Measurements from ENCODE around the gene DCAF11.
A peak's percentile ranks its signal among the peaks of the same experiment; 100 is the strongest.

DCAF11 gene

DNA sequence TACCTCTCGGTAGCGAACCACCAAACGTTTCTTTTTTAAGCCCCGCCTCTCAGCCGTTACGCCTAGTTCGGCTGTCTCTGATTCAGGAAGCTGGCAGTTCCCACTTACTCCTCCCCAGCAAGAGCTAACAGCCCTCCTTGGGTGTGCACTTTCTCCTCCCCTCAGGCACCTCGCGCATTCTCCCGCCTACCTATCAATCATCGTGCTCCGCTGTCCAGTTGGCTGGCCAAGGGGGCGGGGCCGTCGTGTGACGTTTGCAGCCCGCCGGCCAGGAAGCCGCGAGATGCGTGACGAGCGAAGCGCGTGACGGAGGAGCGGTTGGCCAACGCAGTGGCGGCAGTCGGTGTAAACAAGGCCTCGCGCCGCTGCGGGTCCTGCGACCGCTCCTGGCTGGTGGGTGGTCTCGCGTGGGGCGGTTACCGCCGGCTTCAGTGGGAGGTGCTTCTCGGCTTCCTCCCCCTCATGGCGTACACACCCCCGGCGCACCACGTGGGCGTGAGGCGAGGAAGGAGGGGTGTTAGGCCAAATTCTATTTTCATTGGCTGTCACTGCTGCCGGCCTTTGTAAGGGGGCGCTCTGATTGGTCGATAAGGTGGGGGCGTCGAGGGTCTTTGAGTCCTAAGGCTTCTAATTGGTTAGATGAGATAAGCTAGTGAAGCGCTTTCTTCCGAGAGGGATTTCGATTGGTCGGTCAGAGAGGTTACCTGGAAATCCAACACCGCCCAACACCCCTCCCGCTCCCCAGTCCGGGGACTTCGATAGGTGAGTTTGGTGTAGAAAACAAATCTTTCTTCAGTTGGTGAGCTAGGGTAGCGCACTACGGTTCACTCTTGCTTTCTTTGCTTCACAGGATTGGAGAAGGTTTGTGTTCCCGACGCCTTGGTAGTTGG, at the start of gene DCAF11, which contains the start of gene NRL:
TSS of gene DCAF11 (plus strand) at position 246 of the 890 bp plus-strand sequence. CDS start 818 bp downstream, outside the sequence.
TSS of gene NRL (minus strand) at position 418 of the 890 bp plus-strand sequence. CDS start 32,101 bp downstream, outside the sequence.
- peak; percentile 100 for DNase-seq

DNA sequence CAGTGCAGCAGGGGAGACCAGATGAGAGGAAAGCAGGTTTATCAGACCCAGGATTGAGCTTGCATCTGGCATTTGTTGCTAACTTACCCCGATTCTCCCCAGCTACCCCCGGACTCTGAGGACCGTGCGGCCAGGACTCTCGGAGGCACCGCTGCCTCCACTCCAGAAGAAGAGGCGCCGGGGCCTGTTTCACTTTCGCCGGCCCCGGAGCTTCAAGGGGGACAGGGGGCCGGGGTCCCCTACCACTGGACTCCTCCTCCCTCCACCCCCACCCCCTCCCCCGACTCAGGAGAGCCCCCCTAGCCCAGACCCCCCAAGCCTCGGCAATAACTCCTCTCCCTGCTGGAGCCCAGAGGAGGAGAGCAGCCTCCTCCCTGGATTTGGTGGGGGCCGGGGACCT, 49.7 kb upstream of the DCAF11 start:
- no peak for DNase-seq

DNA sequence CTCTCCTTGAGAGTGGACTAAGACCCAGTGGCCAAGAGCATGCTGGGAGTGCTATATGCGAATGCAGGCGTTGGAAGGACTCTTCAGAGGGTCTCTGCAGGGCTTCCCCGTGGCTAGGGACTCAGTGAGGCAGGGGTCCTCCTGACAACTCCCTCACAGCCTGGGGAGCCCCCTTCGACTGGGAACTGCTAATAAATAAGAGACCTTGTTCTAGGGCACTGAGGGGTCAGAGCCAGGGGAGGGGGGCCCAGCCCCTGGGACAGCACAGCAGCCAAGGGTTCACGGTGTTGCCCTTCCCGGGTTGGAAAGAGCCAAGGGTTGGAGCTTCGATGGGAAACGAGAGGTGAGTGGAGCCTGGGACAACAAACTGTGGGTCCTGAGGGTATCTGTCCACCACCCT, 49.2 kb upstream of the DCAF11 start:
- DNase-seq, result no peak

DNA sequence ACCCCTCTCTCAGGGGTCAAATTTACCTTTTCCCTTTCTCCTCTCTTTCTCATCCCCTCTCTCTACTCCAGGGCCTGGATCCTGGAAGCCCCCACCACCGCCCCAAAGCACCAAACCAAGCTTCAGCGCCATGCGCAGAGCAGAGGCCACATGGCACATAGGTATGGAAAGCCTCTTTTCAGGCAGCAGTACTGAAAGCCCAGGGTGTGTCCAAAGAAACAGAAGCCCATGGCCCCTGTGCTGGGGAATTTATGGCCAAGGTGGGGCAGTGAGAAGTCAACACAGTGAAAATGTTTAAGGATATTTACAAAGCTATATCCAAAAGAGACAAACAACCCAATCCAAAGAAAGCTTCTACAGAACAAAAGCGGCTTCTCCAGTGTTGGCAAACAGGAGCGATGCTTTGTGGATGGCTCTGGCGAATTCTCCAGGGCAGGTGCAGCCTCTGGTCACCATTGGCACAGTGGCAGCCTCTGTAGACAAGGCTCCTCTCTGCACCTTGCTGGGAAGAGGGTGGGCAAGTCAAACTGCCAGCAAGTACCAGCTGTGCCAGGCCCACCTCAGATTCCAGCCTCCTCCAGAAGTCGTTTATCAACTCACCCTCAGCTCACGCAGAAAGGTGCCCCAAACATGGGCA, 48.0 kb upstream of the DCAF11 start:
- DNase-seq, result no peak

GRCh38 chr14:24067133-24068082, 47.2 kb upstream of the DCAF11 start:
- no peak for DNase-seq

GRCh38 chr14:24068711-24069410, 45.7 kb upstream of the DCAF11 start:
- no peak for DNase-seq

DNA sequence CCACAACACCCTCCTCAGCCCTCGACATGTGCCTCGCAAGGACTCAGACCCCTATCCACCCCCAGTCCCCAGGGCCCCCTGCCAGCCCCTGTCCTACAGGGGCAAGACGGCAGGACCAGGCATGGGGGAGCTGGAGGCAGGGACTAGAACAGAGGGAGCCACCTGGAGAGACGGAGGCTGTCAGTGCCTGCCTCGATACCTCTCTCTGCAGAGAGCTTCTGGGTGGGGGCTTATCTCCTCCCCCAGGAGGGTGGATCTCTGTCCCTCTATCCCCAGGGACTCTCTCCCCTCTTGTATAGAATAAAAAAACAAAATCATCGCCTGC, 45.2 kb upstream of the DCAF11 start:
- DNase-seq, result no peak

- DNase-seq, result no peak
Observed at GRCh38 chr14:24070285-24071143, 44.1 kb upstream of the DCAF11 start.

DNA sequence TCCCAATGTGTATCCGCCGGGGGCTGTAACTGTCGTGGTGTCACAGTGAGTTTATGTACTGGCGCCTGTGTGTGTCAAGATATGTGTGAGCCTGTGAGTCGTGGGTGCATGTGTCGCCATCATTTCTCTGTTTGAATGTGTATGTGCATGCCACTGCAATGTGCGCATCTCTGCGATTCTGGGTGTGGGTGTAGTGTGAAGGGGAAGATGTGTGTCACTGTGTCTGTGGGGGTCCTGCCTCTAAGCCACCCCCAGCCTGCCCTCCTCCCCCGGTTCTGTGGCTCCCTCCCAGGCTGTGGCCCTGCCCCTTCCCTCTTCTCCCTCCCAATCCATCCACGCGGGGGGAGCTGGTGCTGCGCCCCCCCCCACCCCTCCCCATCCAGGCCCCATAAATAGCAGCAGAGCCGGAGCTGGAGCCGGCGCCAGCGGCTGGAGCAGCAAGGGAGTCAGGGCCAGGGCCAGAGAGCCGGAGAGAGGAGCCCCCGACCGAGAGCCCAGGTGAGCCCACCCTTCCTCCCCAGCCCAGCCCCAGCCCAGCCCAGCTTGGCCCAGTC, 43.4 kb upstream of the DCAF11 start, which contains the start of gene CPNE6:
TSS of gene CPNE6 (plus strand) at position 419 of the 554 bp plus-strand sequence. CDS start 1,375 bp downstream, outside the sequence.
- DNase-seq, result no peak

- DNase-seq, result no peak
Observed at GRCh38 chr14:24071836-24072430, 42.6 kb upstream of the DCAF11 start.

- no peak for DNase-seq
Observed at GRCh38 chr14:24072436-24072835, 42.1 kb upstream of the DCAF11 start.

DNA sequence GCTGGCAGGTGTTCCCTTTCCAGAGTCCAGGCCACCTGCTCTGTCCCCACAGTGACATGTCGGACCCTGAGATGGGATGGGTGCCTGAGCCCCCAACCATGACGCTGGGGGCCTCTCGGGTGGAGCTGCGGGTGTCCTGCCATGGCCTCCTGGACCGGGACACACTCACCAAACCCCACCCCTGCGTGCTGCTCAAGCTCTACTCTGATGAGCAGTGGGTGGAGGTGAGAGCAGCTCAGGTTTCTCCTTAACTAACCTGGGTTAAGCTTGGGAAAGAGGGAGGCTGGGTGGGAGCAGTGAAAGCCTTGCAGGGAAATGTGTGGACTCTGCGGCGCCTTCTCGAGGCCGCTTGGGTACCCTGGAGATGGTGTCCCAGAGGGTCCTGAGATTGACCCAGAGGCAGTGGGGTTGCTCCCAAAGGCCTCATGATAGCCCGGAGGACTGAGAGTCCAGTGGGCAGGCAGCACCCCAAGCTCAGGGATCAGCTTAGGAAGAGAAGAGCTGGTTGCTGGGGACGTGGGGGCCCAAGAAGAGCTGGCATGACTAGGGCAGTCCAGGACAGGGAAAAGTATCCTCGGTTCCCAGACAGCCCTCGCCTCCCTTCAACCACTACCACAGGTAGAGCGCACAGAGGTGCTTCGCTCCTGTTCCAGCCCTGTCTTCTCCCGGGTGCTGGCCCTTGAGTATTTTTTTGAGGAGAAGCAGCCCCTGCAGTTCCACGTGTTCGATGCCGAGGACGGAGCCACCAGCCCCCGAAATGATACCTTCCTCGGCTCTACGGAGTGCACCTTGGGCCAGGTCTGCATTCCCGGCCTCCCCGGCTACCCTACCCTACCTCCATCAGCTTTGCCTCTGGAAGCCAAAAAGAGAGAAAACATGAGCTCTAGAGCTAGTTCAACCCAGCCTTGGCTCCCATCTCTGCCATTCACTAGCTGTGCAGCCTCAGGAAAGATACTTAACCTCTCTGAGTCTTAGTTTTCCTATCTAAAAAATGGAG, 41.4 kb upstream of the DCAF11 start:
- no peak for DNase-seq

DNA sequence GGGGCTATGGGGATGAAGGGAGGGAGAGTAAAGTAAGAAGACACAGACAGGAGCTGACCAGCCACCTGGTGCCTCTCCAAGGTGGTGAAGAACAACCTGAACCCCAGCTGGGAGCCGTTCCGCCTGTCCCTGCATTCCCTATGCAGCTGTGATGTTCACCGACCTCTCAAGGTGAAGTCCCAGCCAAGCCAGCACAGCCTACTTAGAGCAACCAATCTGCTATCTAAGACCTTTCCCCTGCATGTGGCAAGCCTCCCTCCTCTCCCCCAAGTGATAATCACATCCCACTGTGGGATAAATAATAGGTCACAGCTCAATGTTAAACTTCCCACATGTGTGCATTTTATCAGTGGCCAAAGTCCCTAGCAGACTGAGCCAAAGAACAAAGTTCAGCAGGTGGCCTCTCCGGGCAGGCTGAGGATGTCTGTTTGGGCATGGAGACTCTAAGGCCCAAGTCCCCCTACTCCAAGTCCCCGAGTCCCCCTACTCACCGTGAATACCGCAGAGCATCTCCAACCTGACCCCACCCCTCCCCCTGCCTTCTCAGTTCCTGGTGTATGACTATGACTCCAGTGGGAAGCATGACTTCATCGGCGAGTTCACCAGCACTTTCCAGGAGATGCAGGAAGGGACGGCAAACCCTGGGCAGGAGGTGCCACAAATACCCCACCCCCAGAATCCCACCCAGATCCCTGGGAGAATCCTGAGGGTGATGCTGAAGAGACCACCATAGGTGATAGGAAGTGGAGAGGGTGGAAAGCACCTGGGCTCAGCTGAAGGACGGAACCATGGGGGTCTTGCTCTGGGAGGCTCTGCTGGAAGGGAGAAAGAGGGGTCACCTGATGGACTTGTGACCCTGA, 39.7 kb upstream of the DCAF11 start:
- DNase-seq, result no peak

DNA sequence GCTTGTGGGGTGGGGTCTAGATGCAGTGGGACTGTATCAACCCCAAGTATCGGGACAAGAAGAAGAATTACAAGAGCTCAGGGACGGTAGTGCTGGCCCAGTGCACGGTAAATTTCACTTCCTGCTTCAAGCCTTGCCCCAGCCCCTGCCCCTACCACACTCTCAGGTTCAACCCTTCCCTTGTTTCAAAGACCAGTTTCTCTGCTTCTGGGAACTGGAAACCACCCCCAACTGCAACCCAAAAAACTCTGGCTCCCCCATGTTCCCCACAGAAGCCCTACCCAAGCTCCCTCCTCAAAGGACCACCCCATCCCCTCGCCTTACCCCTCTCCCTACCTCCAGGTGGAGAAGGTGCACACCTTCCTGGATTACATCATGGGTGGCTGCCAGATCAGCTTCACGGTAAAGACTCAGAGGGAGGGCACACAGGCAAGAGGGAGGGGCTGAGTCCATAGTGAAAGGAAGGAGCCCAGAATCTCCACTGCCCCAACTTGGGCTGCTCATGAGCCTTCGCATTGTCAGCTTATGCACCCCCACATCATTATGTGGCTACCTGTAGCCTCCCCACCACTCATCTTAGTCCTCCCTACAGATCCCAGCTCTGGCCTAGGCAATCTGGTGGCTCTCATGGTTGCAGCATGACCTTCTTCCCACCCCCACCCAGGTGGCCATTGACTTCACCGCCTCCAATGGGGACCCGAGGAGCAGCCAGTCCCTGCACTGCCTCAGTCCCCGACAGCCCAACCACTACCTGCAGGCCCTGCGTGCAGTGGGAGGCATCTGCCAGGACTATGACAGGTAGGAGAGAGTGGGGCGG, 38.9 kb upstream of the DCAF11 start:
- no peak for DNase-seq

GRCh38 chr14:24076302-24076601, 38.3 kb upstream of the DCAF11 start:
- no peak for DNase-seq

GRCh38 chr14:24077086-24077485, 37.5 kb upstream of the DCAF11 start:
- no peak for DNase-seq

DNA sequence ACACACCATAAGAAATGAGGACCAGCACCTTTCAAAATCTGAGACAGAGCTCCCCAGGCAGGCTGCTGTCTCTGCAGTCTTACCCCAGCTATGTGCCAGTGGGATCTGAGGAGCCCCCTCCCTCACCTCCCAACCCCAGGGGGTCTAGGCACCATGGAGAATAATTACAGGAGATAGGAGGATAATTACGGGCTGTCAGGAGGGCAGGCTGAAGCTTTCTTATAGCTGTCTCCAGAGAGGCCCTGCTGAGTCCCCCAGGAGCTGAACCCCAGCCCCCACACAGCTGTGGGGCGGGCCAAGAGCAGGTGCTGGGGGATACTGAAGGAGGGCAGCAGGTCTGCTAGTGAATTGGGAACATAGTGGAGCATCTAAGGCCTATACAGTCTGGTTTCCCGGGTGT, 36.4 kb upstream of the DCAF11 start:
- DNase-seq, result no peak

Measured in CD4-positive, alpha-beta T cell treated with Interleukin-15 for 1 hour (primary cell).